Vagina (tissue), 2 donors: ENCODE results near the gene DAPK2. TPM values are rescaled to one million over a fixed set of nuclear protein-coding genes. Genes with fewer than 3 reads are reported as not detected.

ENCODE experiments used
- DNase-seq, 2 donors: peaks; one replicate each; pipeline ENCODE4 v3.0.0-alpha.2; 2017; ENCODE audit errors: extremely low spot score in 2 of 2
- H3K27ac ChIP-seq: fragments of 200-600 bp; sonication (generic); one replicate; pipeline ENCODE4 v1.5.1; 2019
- H3K27me3 ChIP-seq: fragments of 200-600 bp; sonication (generic); one replicate; pipeline ENCODE4 v1.5.1; 2019
- H3K36me3 ChIP-seq, 2 donors: fragments of 200-600 bp; sonication (generic); one replicate each; pipeline ENCODE4 v1.5.1; 2017 to 2019
- H3K4me1 ChIP-seq: fragments of 200-600 bp; sonication (generic); one replicate; pipeline ENCODE4 v1.5.1; 2019
- H3K4me3 ChIP-seq, 2 donors: fragments of 200-600 bp; sonication (generic); 1 replicate in 1 of 2; 2 replicates in 1 of 2; pipeline ENCODE4 v1.5.1; 2016 to 2019
- H3K9me3 ChIP-seq: fragments of 200-600 bp; sonication (generic); one replicate; pipeline ENCODE4 v1.5.1; 2019
- POLR2A ChIP-seq, 2 donors: fragments of 450-650 bp; IDR thresholded peaks; one replicate each; pipeline ENCODE4 v1.6.1; 2017; ENCODE audit warnings: antibody characterized with exemption in 2 of 2, mild to moderate bottlenecking in 2 of 2, moderate library complexity in 2 of 2
- POLR2AphosphoS5 ChIP-seq, 2 donors: sonication (generic); formaldehyde crosslinking; IDR thresholded peaks; one replicate each; pipeline ENCODE4 v1.9.0; 2017; ENCODE audit warnings: antibody characterized with exemption in 2 of 2, mild to moderate bottlenecking in 2 of 2, low read depth in 1 of 2; ENCODE audit not compliant: insufficient read depth in 1 of 2
- intact Hi-C: fragments of 100-400 bp; cut with DNase I; formaldehyde crosslinking; loops from one replicate; pipeline ENCODE4 v1.15.1; 2023
- total RNA-seq: library from RNA; depleted of rRNA; stranded (reverse); fragments of >200 nt; gene quantifications from one replicate; pipeline ENCODE4 v1.2.3, GENCODE V29; 2016
- TF ChIP-seq, protein P1 (sequence below), 3 experiments: fragments of 450-650 bp in 2 of 3; fragments of 200-600 bp in 1 of 3; sonication (generic) in 1 of 3; IDR thresholded peaks; one replicate each; pipeline ENCODE4 v1.5.1; 2017 to 2019; ENCODE audit warnings: antibody characterized with exemption in 3 of 3, mild to moderate bottlenecking in 2 of 3, moderate library complexity in 2 of 3

DAPK2 gene
- total RNA-seq, 1 donor from 2014 or later: 50.3 TPM

DNA sequence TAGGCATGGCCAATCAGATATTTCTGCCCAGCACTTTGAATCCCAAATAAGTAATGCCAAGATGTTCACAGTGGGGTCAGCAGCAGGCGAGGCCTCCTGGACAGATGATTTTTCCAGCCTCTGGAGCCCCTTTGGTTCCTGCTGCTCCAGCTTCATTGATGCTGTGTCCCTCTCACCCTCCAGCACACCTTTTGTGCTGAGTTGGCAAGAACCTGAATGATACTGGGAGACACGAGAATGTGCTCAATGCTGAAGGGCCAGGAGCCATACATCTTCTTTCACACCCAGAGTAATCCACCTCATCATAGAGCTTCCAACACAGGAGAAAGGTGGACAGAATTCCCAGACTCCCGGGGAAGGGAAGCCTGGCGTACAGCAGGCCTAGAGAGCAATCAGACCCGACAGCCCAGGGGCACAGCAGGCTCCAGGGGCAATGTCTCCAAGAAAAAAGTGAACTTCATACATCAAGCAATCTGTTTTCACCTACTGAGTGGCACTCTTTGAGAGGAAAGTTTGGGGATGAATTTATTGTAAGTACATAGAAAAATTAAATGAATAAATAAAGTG, 6.7 kb upstream of the DAPK2 start:
- no peak overlapping the region for H3K4me3 ChIP-seq
- intact Hi-C loops: no loop called here
- TF ChIP-seq POLR2AphosphoS5 (IDR thresholded peaks at IDR 0.05; ENCODE audit: insufficient read depth in 1 of 2, low read depth in 1 of 2) (no peak), POLR2A (IDR thresholded peaks at IDR 0.05) (no peak)
- TF ChIP-seq, protein P1, sequence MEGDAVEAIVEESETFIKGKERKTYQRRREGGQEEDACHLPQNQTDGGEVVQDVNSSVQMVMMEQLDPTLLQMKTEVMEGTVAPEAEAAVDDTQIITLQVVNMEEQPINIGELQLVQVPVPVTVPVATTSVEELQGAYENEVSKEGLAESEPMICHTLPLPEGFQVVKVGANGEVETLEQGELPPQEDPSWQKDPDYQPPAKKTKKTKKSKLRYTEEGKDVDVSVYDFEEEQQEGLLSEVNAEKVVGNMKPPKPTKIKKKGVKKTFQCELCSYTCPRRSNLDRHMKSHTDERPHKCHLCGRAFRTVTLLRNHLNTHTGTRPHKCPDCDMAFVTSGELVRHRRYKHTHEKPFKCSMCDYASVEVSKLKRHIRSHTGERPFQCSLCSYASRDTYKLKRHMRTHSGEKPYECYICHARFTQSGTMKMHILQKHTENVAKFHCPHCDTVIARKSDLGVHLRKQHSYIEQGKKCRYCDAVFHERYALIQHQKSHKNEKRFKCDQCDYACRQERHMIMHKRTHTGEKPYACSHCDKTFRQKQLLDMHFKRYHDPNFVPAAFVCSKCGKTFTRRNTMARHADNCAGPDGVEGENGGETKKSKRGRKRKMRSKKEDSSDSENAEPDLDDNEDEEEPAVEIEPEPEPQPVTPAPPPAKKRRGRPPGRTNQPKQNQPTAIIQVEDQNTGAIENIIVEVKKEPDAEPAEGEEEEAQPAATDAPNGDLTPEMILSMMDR (IDR thresholded peaks at IDR 0.05): no peak
- H3K9me3 ChIP-seq: no peaks in the 10 kb centered on the region
- H3K27ac ChIP-seq: no peak overlapping the region
- no peaks in the 10 kb centered on the region for H3K4me1 ChIP-seq
- H3K27me3 ChIP-seq: no peaks in the 10 kb centered on the region
- no peak for DNase-seq
- no peaks in the 10 kb centered on the region for H3K36me3 ChIP-seq

DNA sequence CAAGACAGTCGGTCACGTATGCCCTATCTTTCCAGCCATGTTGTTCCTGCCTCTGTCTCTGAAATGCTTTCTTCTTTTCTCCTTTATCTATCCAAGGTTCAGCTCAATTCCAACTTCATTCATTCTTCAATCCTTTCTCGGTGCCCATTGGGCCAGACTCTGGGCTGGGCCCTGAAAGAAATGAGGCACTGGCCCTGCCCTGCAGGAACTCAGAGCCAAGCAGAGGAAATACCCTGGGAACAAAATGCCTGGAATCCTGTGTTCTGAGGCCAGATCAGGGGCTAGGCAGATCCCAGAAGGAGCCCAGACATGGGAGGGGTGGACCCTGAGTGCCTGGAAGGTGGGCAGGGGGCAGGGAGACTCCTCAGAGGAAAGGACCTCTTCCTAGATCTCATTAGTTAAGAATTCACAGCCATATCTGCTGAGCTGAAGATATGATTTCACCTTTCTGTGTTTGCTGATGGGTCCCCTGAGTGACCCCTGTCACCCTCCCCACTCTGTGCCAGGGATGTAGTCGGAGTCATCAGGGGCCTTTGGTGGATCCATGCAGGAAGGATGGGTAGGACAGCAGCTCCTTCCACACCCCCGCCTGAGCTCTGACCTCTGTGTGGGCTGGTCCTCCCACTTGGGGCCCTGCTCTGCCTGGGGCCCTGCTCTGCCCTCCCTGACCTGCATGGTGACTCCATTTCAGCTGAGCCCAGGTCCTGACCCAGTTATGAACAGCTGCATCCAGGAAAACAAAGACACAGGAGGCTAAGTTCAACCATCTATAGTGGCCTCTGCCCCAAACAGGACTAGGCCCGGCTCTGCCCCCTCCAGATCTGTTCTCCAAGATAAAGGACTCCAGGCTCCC, 5.3 kb upstream of the DAPK2 start:
- intact Hi-C loops: no loop called here
- no peak overlapping the region for H3K27ac ChIP-seq
- no peak for DNase-seq

DNA sequence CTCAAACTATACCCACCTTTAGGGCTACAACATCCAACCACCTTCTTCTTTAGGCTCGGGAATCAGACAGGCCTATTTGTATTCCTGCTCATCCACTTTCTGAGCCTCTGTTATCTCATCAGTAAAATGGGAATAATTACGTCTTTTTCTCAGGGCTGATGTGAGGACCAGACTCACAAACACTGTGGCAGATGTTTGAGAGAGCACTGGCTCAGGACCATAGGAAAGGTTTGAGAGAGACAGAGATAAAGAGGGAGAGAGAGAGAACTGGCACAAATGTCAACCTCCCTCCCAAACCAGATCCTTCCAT, 4.8 kb upstream of the DAPK2 start:
- Histone ChIP-seq H3K27ac (no peak overlapping the region), H3K4me1 (peaks cover 9% of the 10 kb centered on the region), H3K36me3 (no peaks in the 10 kb centered on the region), H3K4me3 (no peak overlapping the region), H3K9me3 (no peaks in the 10 kb centered on the region), H3K27me3 (no peaks in the 10 kb centered on the region)
- no peak for DNase-seq
- TF ChIP-seq POLR2AphosphoS5 (IDR thresholded peaks at IDR 0.05; ENCODE audit: insufficient read depth in 1 of 2, low read depth in 1 of 2): no peak
- no peak for TF ChIP-seq POLR2A (IDR thresholded peaks at IDR 0.05)
- TF ChIP-seq, protein P1 (IDR thresholded peaks at IDR 0.05): no peak
- intact Hi-C loops: no loop called here

More for the DNA sequence above, 5.3 kb upstream of the DAPK2 start:
- no peaks in the 10 kb centered on the region for H3K9me3 ChIP-seq
- TF ChIP-seq POLR2AphosphoS5 (IDR thresholded peaks at IDR 0.05; ENCODE audit: insufficient read depth in 1 of 2, low read depth in 1 of 2) (no peak), POLR2A (IDR thresholded peaks at IDR 0.05) (no peak)
- TF ChIP-seq, protein P1 (IDR thresholded peaks at IDR 0.05): no peak
- peaks cover 7% of the 10 kb centered on the region for H3K4me1 ChIP-seq
- H3K27me3 ChIP-seq: no peaks in the 10 kb centered on the region
- H3K4me3 ChIP-seq: no peak overlapping the region
- H3K36me3 ChIP-seq: no peaks in the 10 kb centered on the region

DNA sequence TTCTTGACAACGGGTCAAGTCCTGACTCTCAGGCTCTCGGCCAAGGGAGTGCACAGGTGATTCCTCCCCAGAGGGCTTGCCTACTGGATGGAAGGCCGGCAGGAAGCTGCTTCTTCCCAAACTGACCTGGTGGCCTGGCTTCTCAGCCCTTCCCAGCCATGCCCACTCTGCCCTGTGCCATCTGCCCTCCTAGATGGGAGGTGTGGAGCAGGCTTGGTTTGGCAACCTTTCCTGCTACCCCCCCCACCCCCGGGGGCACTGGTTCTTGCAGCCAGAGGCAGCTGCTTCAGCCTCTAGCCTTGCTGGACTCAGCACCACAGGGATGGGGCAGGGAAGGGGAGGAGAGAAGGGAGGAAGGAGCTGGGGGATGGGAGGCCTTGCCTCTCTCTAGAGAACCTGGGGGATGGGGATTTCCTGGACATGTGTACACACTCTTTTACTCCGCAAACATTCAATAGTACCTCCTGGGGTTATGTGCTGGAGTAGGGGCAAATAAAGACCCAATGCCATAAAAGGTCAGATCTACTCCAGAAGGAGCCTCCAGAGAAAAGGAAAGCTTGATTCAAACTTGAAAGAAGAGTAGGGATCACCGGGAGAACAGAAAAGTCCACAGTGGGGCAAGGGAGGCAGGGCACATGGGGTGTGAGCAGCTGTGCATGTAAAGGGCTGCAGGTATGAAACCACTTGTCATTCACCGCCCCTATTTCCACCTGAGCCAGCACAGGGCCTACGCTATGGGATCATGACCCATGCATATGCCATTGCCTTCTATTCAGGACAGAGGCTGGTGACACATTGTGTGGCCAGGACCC, 4.2 kb upstream of the DAPK2 start:
- H3K27me3 ChIP-seq: no peaks in the 10 kb centered on the region
- no peak overlapping the region for H3K27ac ChIP-seq
- TF ChIP-seq POLR2A (IDR thresholded peaks at IDR 0.05): no peak
- TF ChIP-seq, protein P1 (IDR thresholded peaks at IDR 0.05): no peak
- TF ChIP-seq POLR2AphosphoS5 (IDR thresholded peaks at IDR 0.05; ENCODE audit: insufficient read depth in 1 of 2, low read depth in 1 of 2): no peak
- H3K4me1 ChIP-seq: peaks cover 13% of the 10 kb centered on the region
- no peaks in the 10 kb centered on the region for H3K36me3 ChIP-seq
- no peak overlapping the region for H3K4me3 ChIP-seq
- no peak for DNase-seq
- H3K9me3 ChIP-seq: no peaks in the 10 kb centered on the region
- intact Hi-C loops: no loop called here
